PC-3 (cell line): ENCODE data around the gene PIEZO1. TPM values are rescaled to one million over a fixed set of nuclear protein-coding genes. Genes with fewer than 3 reads are reported as not detected.

ENCODE experiments used
- ATAC-seq: fragments of 200-7000 bp; cut with Tn5 transposase; 2 replicates; pipeline ENCODE4 v1.9.1; 2020; ENCODE audit warnings: mild to moderate bottlenecking, moderate library complexity
- BruUV-seq: library from RNA; stranded (reverse); fragments of 400-500 nt; replicated peaks from 2 replicates; lab custom pipeline; 2021; lab: Mats Ljungman, UMichigan
- CTCF ChIA-PET: fragments of 300-600 bp; sonication (Branson Sonifier 250); formaldehyde crosslinking; loops from one replicate; lab custom pipeline; 2022; ENCODE audit warnings: antibody characterized with exemption; lab: Charles Lee
- POLR2A ChIA-PET: fragments of 300-600 bp; sonication (Branson Sonifier 250); formaldehyde crosslinking; loops from one replicate; lab custom pipeline; 2022; ENCODE audit warnings: antibody characterized with exemption; ENCODE audit not compliant: unreplicated experiment; lab: Charles Lee
- DNase-seq: peaks from one replicate; pipeline ENCODE4 v3.0.0-alpha.2; 2015
- H2AFZ ChIP-seq: fragments of 300-600 bp; sonication (generic); 2 replicates; pipeline ENCODE4 v1.6.0; 2016; ENCODE audit warnings: antibody characterized with exemption, low read length
- H3F3A ChIP-seq: fragments of 300-600 bp; sonication (generic); one replicate; pipeline ENCODE4 v1.6.0; 2017; ENCODE audit warnings: antibody characterized with exemption, low read length, control low read depth, mild to moderate bottlenecking; ENCODE audit not compliant: unreplicated experiment
- H3K27ac ChIP-seq: fragments of 300-600 bp; sonication (generic); 2 replicates; pipeline ENCODE4 v1.5.1; 2016; ENCODE audit warnings: mild to moderate bottlenecking, low read length
- H3K27me3 ChIP-seq: fragments of 300-600 bp; sonication (generic); 2 replicates; pipeline ENCODE4 v1.6.1; 2016; ENCODE audit warnings: low read length, mixed read lengths
- H3K36me3 ChIP-seq: fragments of 300-600 bp; sonication (generic); 2 replicates; pipeline ENCODE4 v1.6.1; 2016; ENCODE audit warnings: low read depth, mixed run types, low read length, mixed read lengths
- H3K4me1 ChIP-seq: fragments of 300-600 bp; sonication (generic); 2 replicates; pipeline ENCODE4 v1.5.1; 2016; ENCODE audit warnings: low read length; ENCODE audit not compliant: insufficient read depth
- H3K4me2 ChIP-seq: fragments of 300-600 bp; sonication (generic); 2 replicates; pipeline ENCODE4 v1.6.0; 2016; ENCODE audit warnings: low read length
- H3K4me3 ChIP-seq: fragments of 300-600 bp; sonication (generic); 2 replicates; pipeline ENCODE4 v1.5.1; 2016; ENCODE audit warnings: mild to moderate bottlenecking, low read length, mixed read lengths
- H3K79me2 ChIP-seq: fragments of 300-600 bp; sonication (generic); 2 replicates; pipeline ENCODE4 v1.6.1; 2017; ENCODE audit warnings: low read length, mixed read lengths
- H3K9ac ChIP-seq: fragments of 300-600 bp; sonication (generic); 2 replicates; pipeline ENCODE4 v1.6.0; 2016; ENCODE audit warnings: mild to moderate bottlenecking, low read length
- H3K9me2 ChIP-seq: fragments of 300-600 bp; sonication (generic); replicated peaks from 2 replicates; pipeline ENCODE4 v1.6.1; 2016; ENCODE audit warnings: mixed run types, low read length, mixed read lengths
- H3K9me3 ChIP-seq: fragments of 300-600 bp; sonication (generic); 2 replicates; pipeline ENCODE4 v1.6.1; 2016; ENCODE audit warnings: low read length, mixed read lengths
- H4K20me1 ChIP-seq: fragments of 300-600 bp; sonication (generic); 2 replicates; pipeline ENCODE4 v1.6.1; 2016; ENCODE audit warnings: low read length, mixed read lengths
- CTCF ChIP-seq: fragments of 300-600 bp; sonication (generic); conservative IDR thresholded peaks from 2 replicates; pipeline ENCODE4 v1.5.1; 2017; ENCODE audit warnings: antibody characterized with exemption, low read depth, mild to moderate bottlenecking, low read length
- EZH2 ChIP-seq: fragments of 300-600 bp; sonication (generic); IDR thresholded peaks from one replicate; pipeline ENCODE4 v1.6.1; 2017; ENCODE audit warnings: antibody characterized with exemption, mild to moderate bottlenecking, low read length; ENCODE audit not compliant: unreplicated experiment
- EZH2phosphoT487 ChIP-seq: fragments of 300-600 bp; sonication (generic); IDR thresholded peaks from 2 replicates; pipeline ENCODE4 v1.6.1; 2018; ENCODE audit warnings: mild to moderate bottlenecking, antibody characterized with exemption, low read length, borderline replicate concordance
- intact Hi-C: fragments of 100-400 bp; cut with micrococcal nuclease; formaldehyde crosslinking; loops from 2 replicates; pipeline ENCODE4 v1.9.0; 2023
- total RNA-seq: library from RNA; depleted of rRNA; stranded (reverse); fragments of >200 nt; gene quantifications from 2 replicates; pipeline ENCODE4 v1.2.3, GENCODE V29; 2014

The PIEZO1 gene
- total RNA-seq, 1 experiment from 2014 or later: 180 TPM

GRCh38 chr16:88676502-88677242 lies 108.3 kb downstream of the PIEZO1 start:
- Histone ChIP-seq H3K36me3 (no peaks in the 10 kb centered on the region), H3K4me2 (no peak overlapping the region), H3K9me3 (no peaks in the 10 kb centered on the region), H2AFZ (no peak overlapping the region), H3K4me1 (peaks cover 6% of the 10 kb centered on the region; the same call in 1 of the 2 replicates), H3K27me3 (no peaks in the 10 kb centered on the region), H3K27ac (no peak overlapping the region), H3K9me2 (no peaks in the 10 kb centered on the region), H3F3A (no peaks in the 10 kb centered on the region), H3K79me2 (no peaks in the 10 kb centered on the region), H3K9ac (no peak overlapping the region), H4K20me1 (no peaks in the 10 kb centered on the region), H3K4me3 (no peak overlapping the region)
- ATAC-seq: no peak
- POLR2A ChIA-PET: no interaction called here
- TF ChIP-seq EZH2phosphoT487 (no peak), CTCF (no peak), EZH2 (no peak)
- no TSS peak for BruUV-seq
- CTCF ChIA-PET: no interaction called here
- DNase-seq: no peak
- intact Hi-C loops: no loop called here

- Histone ChIP-seq H3K27ac (no peak overlapping the region), H3K9me3 (no peaks in the 10 kb centered on the region), H3K79me2 (no peaks in the 10 kb centered on the region), H3K4me2 (no peak overlapping the region), H3K27me3 (no peaks in the 10 kb centered on the region), H3K4me3 (no peak overlapping the region), H3K9ac (no peak overlapping the region), H3F3A (no peaks in the 10 kb centered on the region), H3K4me1 (peaks cover under 1% of the 10 kb centered on the region; the same call in 1 of the 2 replicates), H3K9me2 (no peaks in the 10 kb centered on the region), H2AFZ (no peak overlapping the region), H3K36me3 (no peaks in the 10 kb centered on the region), H4K20me1 (no peaks in the 10 kb centered on the region)
- intact Hi-C loops: no loop called here
- DNase-seq (no peak), ATAC-seq (no peak)
- POLR2A ChIA-PET: no interaction called here
- CTCF ChIA-PET: no interaction called here
- TF ChIP-seq EZH2phosphoT487 (no peak), CTCF (no peak), EZH2 (no peak)
- no TSS peak for BruUV-seq
Measured at GRCh38 chr16:88673716-88674379, 111.2 kb downstream of the PIEZO1 start.

DNA sequence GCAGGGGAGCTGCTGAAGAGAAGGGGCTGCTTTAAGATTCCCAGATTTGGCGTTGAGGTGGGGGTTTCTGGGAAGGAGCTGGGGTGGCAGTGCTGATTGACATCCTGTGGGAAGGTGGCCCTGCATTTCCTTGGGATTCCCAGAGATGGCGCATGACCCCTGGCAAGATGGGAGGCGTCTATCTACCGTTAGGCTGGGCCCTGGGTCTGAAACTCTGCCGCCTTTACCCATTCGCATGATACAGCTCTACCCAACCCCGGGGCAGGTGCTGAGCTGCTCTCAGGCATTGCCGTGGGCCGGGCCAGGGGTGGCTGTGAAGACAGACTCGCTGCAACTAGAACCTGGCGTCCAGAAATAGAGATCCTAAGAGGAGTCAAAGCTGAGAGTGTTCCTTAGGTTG lies 112.2 kb downstream of the PIEZO1 start:
- H3K27me3 ChIP-seq: no peaks in the 10 kb centered on the region
- H3K27ac ChIP-seq: no peak overlapping the region
- no peak overlapping the region for H2AFZ ChIP-seq
- H3K4me3 ChIP-seq: no peak overlapping the region
- H3F3A ChIP-seq: no peaks in the 10 kb centered on the region
- H3K9ac ChIP-seq: no peak overlapping the region
- H4K20me1 ChIP-seq: no peaks in the 10 kb centered on the region
- DNase-seq (no peak), ATAC-seq (no peak)
- no peak overlapping the region for H3K4me2 ChIP-seq
- no peaks in the 10 kb centered on the region for H3K9me2 ChIP-seq
- H3K4me1 ChIP-seq: no peaks in the 10 kb centered on the region
- ChIA-PET POLR2A (interaction anchor here (0.5 kb wide), 1 partner anchor 108 kb away, joined by 4 read pairs; no protein-coding TSS in a partner anchor), CTCF (no interaction called here)
- H3K79me2 ChIP-seq: no peaks in the 10 kb centered on the region
- no peaks in the 10 kb centered on the region for H3K9me3 ChIP-seq
- TF ChIP-seq EZH2: no peak
- no peak for TF ChIP-seq EZH2phosphoT487
- TF ChIP-seq CTCF: 0 out of 2 replicates have a peak, but pooled peaks have one; percentile 24
- intact Hi-C loops: no loop called here
- no TSS peak for BruUV-seq
- no peaks in the 10 kb centered on the region for H3K36me3 ChIP-seq
